Stimulated activated CD4-positive, alpha-beta T cell treated with anti-CD3 and anti-CD28 coated beads, Interleukin-4, amount 100 ng/mL, for 24 hours (primary cell): ENCODE measurements around the gene KRT2.
"Not testable (repeated sequence)": the region's sequence is repeated elsewhere in the genome, so short reads cannot be mapped to it uniquely, and the experiment has no call there.

Experiments
- DNase-seq: peaks from one replicate; pipeline ENCODE4 v3.0.0-alpha.2; 2020

The KRT2 gene

DNA sequence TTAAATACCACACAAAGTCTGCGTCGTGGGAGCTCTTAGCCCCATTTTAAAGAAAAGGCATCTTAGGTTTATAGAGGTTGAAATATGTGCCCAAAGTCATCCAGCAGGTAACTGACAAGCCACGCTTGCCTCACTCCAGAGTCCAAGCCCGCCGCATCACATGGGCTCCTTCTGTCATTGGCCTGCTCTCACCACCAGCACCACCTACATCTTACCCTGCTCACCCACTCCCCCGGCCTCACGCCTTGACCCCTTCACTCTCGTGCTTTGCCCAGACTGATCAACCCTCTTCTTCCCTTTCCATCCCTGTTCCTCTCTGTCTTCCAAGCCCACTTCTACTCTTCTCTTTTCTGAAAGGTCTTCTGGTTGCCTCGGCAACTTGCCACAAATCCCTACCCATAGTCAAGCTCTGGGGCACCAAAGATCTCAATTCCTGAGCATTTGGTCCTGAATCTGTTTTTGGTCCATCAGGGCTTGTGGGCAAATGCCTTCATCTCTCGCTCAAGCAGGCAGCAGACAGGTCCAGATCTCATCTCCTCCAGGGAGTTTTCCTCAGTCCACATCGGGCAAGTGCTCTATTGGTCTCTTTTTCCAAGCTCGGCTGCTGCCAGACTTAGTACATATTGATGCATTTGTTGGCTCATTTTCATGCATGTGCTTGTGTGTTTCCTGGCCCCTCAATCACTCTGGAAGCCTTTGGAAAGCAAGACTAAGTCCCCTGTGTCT is 31.7 kb upstream of the KRT2 start:
- DNase-seq, result no peak

DNA sequence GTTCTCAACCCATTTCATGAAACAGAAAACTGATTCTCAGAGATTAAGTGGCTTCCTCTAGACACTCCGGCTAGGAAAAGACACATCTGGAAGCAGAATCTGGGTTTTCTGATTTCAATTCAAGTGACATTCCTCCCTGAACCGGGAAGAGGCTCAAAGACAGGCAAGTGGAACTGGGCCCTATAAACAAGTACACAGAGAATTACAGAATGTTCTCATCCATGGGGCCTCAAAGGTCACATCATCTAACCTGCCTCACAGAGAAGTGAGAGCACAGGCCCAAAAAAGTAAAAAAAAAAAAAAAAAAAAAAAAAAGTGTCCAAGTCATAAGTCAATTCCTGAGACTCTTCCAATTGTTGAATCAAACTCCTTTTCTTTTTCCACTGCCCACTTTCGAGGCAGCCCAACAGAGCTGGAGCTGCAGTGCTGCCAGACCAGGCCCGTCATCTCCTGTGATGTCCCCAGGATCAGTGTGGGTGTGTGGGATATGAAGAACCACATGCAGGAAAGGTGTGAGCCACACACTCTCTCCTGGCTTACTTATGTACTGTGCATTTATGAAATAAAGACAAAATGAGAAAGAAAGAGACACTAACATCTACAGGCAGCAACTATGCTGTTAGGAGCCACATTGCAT is 31.0 kb upstream of the KRT2 start:
- no peak for DNase-seq

DNA sequence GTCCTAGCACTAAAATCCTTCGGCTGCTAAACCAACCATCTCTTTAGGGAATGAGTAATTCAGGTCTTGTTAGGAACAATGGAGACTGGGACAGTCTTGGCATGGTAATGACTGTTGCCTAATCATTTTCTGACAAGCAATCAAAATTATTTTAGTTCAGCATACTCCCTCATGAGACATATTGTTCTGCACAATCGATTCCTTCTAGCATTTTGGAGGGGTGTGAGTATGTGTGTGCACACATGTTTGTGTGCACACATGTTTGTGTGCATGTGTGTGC is 30.3 kb upstream of the KRT2 start:
- DNase-seq, result no peak

DNA sequence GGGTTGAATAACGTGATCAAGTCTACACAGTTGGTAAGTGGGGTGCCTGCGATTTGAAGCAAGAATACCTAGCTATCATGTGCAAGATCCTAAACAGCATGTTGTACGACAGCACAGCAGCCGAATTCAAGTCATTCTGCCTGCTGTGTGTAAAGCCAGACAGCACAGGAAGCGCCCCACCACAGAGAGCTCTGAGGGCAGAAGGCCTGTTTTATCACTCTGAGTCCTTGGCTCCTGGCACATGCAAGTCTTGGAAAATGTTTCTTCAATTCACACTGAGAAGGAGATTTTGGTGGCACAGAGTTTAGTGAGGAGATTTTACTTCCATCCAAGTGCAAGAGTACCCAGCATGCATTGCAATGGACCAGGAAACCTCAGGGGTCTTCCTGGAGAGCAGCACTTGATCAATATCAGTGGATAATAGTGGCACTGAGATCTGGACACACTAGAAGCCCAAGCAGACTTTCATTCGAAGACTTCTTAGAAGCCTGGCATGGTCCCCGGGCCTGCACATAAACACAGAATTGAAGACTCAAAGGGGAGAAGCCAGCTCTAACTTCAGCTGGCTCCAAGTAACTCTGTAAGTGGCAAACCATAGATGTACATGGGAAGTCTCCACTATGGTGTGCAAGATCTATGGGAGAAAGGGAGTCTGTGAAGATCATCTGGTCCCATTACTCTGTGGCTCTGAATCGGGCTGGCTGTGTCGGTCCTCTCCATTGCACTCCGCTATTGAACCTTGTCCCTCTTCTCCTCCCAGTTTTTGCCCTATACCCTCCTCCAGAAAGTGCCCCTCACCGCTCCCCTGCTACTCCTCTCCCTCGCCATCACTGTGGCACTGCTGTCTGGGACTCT is 29.7 kb upstream of the KRT2 start:
- DNase-seq, result peak; percentile 20

DNA sequence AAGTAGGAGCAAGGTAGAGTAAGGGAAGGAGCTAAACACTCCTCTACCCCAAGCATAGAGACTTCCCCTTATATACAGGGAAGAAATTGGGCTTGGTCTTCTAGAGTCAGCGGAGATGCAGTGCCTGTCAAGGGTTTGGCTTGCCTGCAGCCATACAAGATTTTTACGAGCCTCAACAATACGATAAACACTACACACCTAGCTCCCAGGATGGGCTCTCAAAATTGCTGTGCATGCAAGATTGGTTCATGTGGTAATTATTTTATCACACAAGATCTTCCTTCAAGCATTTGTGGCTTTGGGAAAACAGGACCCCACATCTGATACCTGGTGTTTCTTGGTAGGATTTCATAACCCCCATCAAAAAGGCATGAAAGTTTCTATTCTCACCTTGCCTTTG is 28.4 kb upstream of the KRT2 start, which contains the start of gene KRT1:
TSS of gene KRT1 (minus strand) at position 45 of the 400 bp plus-strand sequence. CDS start 59 bp downstream, outside the sequence.
- no peak for DNase-seq

- no peak for DNase-seq
Measured at GRCh38 chr12:52679875-52680274, 27.9 kb upstream of the KRT2 start.

GRCh38 chr12:52677671-52678070 is 25.7 kb upstream of the KRT2 start:
- no peak for DNase-seq

GRCh38 chr12:52677126-52677525 is 25.1 kb upstream of the KRT2 start:
- no peak for DNase-seq

DNA sequence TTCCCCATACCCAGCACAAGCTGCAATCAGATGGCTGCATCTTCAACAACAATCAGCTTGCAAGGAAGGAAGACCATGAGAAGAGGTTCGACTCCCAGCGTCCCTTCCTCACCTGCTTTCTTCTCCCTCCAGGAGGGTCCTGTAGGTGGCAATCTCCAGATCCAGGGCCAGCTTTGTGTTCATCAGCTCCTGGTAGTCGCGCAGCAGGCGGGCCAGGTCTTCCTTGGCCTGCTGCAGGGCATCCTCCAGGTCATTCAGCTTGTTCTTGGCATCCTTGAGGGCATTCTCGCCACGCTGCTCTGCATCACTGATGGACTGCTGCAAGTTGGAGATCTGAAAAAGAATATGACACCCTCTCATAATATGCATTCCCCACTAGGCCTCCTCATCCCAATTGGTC is 24.2 kb upstream of the KRT2 start:
- no peak for DNase-seq

GRCh38 chr12:52675301-52675701 is 23.3 kb upstream of the KRT2 start:
- DNase-seq, result no peak

- no peak for DNase-seq
Measured at GRCh38 chr12:52674433-52674775, 22.4 kb upstream of the KRT2 start.

DNA sequence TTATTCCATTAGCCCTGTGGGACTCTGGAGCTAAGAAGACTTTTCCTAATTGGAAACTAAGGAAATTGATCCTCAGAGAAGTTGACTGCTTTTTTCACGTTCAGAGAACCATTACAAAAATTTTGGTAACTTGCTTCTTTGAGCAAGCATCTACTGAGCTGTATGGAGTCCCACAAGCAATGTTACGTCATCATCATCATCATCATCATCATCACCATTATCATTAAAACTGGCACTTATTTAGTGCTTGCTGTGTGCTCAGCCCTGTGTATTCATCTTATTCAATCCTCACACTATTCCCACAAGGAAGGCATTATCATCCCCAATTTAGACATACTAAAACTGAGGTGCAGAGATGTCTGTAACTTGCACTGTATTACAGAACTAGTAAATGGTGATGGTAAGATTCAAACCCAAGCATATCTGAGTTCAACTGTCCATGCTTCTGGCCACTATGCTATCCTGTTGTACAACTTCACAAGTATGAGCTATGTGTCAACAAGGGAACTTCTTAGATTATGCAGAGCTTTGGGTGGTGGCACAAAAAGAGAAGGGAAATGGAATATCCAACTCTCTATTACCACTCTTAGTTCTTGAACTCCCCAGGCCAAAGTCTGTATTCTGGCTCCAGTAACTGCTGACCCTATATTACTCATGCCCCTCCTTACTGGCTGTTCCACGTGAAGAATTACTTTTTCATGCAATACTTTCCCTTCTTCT is 21.9 kb upstream of the KRT2 start:
- no peak for DNase-seq

DNA sequence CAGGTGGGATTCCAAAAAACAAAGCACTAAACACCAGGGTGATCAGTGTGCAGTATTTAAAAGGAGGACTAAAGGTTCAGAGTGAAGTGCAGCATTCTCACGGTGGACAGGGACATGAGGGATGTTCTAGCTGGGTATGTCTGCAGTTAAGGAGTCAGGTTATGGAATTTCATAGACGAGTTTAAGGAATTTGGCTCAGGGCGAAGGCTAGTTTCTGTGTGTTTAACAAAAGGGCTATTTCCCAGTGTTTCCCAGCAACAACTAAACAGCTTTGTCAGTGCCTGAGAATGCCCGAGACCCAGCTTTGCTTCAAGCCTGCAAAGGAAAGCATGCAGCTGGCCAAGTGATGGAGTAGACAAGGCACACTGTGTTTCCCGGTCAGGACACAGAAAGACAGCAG is 21.2 kb upstream of the KRT2 start:
- DNase-seq, result no peak

GRCh38 chr12:52672321-52672933 is 20.4 kb upstream of the KRT2 start:
- DNase-seq, result no peak

GRCh38 chr12:52670961-52671360 is 18.9 kb upstream of the KRT2 start:
- DNase-seq, result no peak

- no peak for DNase-seq
Measured at GRCh38 chr12:52670506-52670905, 18.5 kb upstream of the KRT2 start.

GRCh38 chr12:52669941-52670340 is 17.9 kb upstream of the KRT2 start:
- not testable (repeated sequence) for DNase-seq

GRCh38 chr12:52669426-52669825 is 17.4 kb upstream of the KRT2 start:
- no peak for DNase-seq

DNA sequence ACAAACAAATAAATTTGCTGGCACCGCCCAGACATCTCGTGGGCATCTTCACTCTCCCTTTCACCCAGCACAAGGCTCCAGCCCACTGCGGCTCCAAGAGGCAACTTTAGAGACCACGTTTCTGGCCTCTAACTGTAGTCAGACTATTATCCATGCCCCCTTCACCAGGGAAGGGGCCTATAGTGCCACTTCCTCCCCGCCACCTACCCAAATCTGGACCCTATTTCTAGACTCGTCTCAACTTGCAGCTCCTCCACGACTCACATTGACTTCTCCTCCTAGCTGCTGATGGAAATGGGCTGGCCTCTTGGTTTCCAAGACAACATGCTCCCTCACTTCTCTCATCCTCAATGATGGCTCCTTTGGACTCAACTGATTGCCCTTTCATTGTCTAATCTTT is 15.9 kb upstream of the KRT2 start:
- DNase-seq, result no peak

GRCh38 chr12:52667509-52667908 is 15.5 kb upstream of the KRT2 start:
- DNase-seq, result no peak

- DNase-seq, result no peak
Measured at GRCh38 chr12:52666471-52666870, 14.5 kb upstream of the KRT2 start.

- no peak for DNase-seq
Measured at GRCh38 chr12:52663420-52663819, 11.4 kb upstream of the KRT2 start.

DNA sequence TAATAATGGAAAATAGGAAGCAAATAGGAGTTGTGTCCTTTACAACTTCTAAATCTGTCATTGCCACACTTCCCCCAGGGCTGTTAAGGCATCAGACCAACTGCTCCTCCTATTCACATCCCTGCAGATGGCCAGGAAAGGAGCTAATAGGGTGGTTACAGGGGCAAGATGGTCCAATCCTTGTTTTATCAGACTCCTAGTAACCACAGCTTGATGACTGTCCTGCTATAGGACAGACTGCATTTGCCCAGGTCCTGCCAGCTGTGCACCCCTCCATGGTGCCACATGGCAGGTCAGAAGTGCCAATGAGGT is 10.9 kb upstream of the KRT2 start:
- no peak for DNase-seq
